K562 (cell line): ENCODE data around the gene IRF3. TPM values are rescaled to one million over a fixed set of nuclear protein-coding genes. Genes with fewer than 3 reads are reported as not detected.

Source experiments
- ARID1B ChIP-seq: fragments of 450-650 bp; IDR thresholded peaks from 2 replicates; pipeline ENCODE4 v1.6.1; 2016; ENCODE audit warnings: antibody characterized with exemption, mild to moderate bottlenecking, inconsistent platforms
- CHCHD3 ChIP-seq: fragments of 250-450 bp; sonication (Bioruptor Pico); IDR thresholded peaks from 2 replicates; pipeline ENCODE4 v2.1.2; 2022; ENCODE audit warnings: mild to moderate bottlenecking
- CREB5 ChIP-seq: fragments of 250-450 bp; sonication (Bioruptor Pico); IDR thresholded peaks from 2 replicates; pipeline ENCODE4 v1.5.0; 2020; ENCODE audit warnings: mild to moderate bottlenecking
- CXXC5 ChIP-seq: fragments of 250-450 bp; sonication (Bioruptor Pico); IDR thresholded peaks from 2 replicates; pipeline ENCODE4 v1.8.0; 2022; ENCODE audit warnings: inconsistent platforms, mild to moderate bottlenecking, moderate library complexity
- GATA2 ChIP-seq: sonication (generic); formaldehyde crosslinking; IDR thresholded peaks from 2 replicates; pipeline ENCODE4 v1.4.0; 2020; ENCODE audit warnings: mild to moderate bottlenecking, missing genetic modification reagents
- HSF4 ChIP-seq: fragments of 250-450 bp; sonication (Bioruptor Pico); IDR thresholded peaks from 2 replicates; pipeline ENCODE4 v2.1.2; 2022; ENCODE audit warnings: mild to moderate bottlenecking, moderate library complexity, borderline replicate concordance
- ID3 ChIP-seq, 2 experiments: fragments of 250-450 bp in 1 of 2; fragments of 450-650 bp in 1 of 2; sonication (Bioruptor Pico) in 1 of 2; IDR thresholded peaks; 2 replicates each; pipeline versions ENCODE4 v1.6.1 to v1.8.0; 2016 to 2021; ENCODE audit warnings: mild to moderate bottlenecking in 2 of 2, moderate library complexity in 2 of 2, missing compliant biosample characterization in 1 of 2, missing genetic modification characterization in 1 of 2
- IRF2 ChIP-seq: sonication (generic); formaldehyde crosslinking; IDR thresholded peaks from 2 replicates; pipeline ENCODE4 v1.8.1; 2022; ENCODE audit warnings: mild to moderate bottlenecking, missing genetic modification reagents
- KDM4B ChIP-seq, 2 experiments: fragments of 450-650 bp in 1 of 2; sonication (generic) in 1 of 2; IDR thresholded peaks; 2 replicates each; pipeline ENCODE4 v1.6.1; 2016 to 2017; ENCODE audit warnings: borderline replicate concordance in 2 of 2, antibody characterized with exemption in 1 of 2, low read depth in 1 of 2, mild to moderate bottlenecking in 1 of 2
- MAFF ChIP-seq: IDR thresholded peaks from 2 replicates; pipeline ENCODE4 v1.6.1; 2012; ENCODE audit warnings: low read length, improper control_type of control experiment
- MAFG ChIP-seq: fragments of 450-650 bp; conservative IDR thresholded peaks from 2 replicates; pipeline ENCODE4 v1.6.1; 2016; ENCODE audit warnings: missing genetic modification characterization, missing compliant biosample characterization
- MBD1 ChIP-seq: fragments of 250-450 bp; sonication (Bioruptor Pico); IDR thresholded peaks from 2 replicates; pipeline ENCODE4 v1.8.0; 2022; ENCODE audit warnings: inconsistent platforms
- MYNN ChIP-seq, 2 experiments: sonication (generic); formaldehyde crosslinking in 1 of 2; IDR thresholded peaks; 2 replicates each; pipeline versions ENCODE4 v1.5.0 to v1.6.1; 2016 to 2020; ENCODE audit warnings: antibody characterized with exemption in 1 of 2, missing genetic modification reagents in 1 of 2
- NFE2 ChIP-seq: IDR thresholded peaks from 2 replicates; pipeline ENCODE4 v1.6.1; 2014; ENCODE audit warnings: antibody characterized with exemption, low read depth
- POLR2H ChIP-seq: IDR thresholded peaks from 2 replicates; pipeline ENCODE4 v1.6.1; 2016; ENCODE audit warnings: missing genetic modification characterization, low read depth, mild to moderate bottlenecking, control low read depth, missing compliant biosample characterization, moderate library complexity
- POU5F1 ChIP-seq: fragments of 150-350 bp; IDR thresholded peaks from 2 replicates; pipeline ENCODE4 v1.6.1; 2014; ENCODE audit warnings: borderline replicate concordance, low read length, low read depth, mild to moderate bottlenecking; ENCODE audit not compliant: partially characterized antibody
- SLC30A9 ChIP-seq: fragments of 250-450 bp; sonication (Bioruptor Pico); IDR thresholded peaks from 2 replicates; pipeline ENCODE4 v1.8.0; 2022; ENCODE audit warnings: mild to moderate bottlenecking, moderate library complexity
- SP2 ChIP-seq: IDR thresholded peaks from 2 replicates; pipeline ENCODE4 v1.6.1; 2011; ENCODE audit warnings: mild to moderate bottlenecking, low read depth, low read length, moderate library complexity; ENCODE audit not compliant: poor library complexity, severe bottlenecking; ENCODE audit errors: extremely low read depth
- SPI1 ChIP-seq: IDR thresholded peaks from 2 replicates; pipeline ENCODE4 v1.6.1; 2011; ENCODE audit warnings: low read depth, low read length, control low read depth, borderline replicate concordance
- TAF7 ChIP-seq: fragments of 450-650 bp; IDR thresholded peaks from 2 replicates; pipeline ENCODE4 v1.6.1; 2016; ENCODE audit warnings: missing genetic modification characterization, missing compliant biosample characterization
- ZEB2 ChIP-seq: fragments of 450-650 bp; IDR thresholded peaks from 2 replicates; pipeline ENCODE4 v1.6.1; 2016
- ZFPM2 ChIP-seq: fragments of 250-450 bp; sonication (Bioruptor Pico); IDR thresholded peaks from 2 replicates; pipeline ENCODE4 v1.5.1; 2022; ENCODE audit warnings: mild to moderate bottlenecking
- ZNF3 ChIP-seq: fragments of 250-450 bp; sonication (Bioruptor Pico); IDR thresholded peaks from 2 replicates; pipeline ENCODE4 v1.5.0; 2021; ENCODE audit warnings: mild to moderate bottlenecking, moderate library complexity
- ZNF766 ChIP-seq: fragments of 200-800 bp; sonication (Bioruptor generic); conservative IDR thresholded peaks from 2 replicates; pipeline ENCODE4 v1.6.1; 2016; ENCODE audit warnings: missing genetic modification characterization, missing compliant biosample characterization
- polyA plus RNA-seq, 8 experiments: library from polyadenylated mRNA; depleted of rRNA in 4 of 8; stranded (reverse) in 5 of 8; unstranded in 3 of 8; fragments of >200 nt; fragmentation: Nextera tagmentation in 2 of 8; fragmentation: Illumina TruSeq in 1 of 8; extraction: Ambion mirVana in 2 of 8; extraction: Trizol in 1 of 8; gene quantifications; 2 replicates each; pipeline versions ENCODE4 v1.2.1 to v1.2.3, GENCODE V29; 2011 to 2014; ENCODE audit warnings: inconsistent platforms in 1 of 8, missing spikeins in 1 of 8
- total RNA-seq, 7 experiments: library from RNA; depleted of rRNA in 6 of 7; stranded (reverse); fragments of >200 nt in 6 of 7; fragmentation: Illumina TruSeq in 2 of 7; extraction: Trizol in 2 of 7; gene quantifications; 2 replicates each; pipeline versions ENCODE4 v1.2.1 to v1.2.3, GENCODE V29; 2011 to 2021; ENCODE audit warnings: low replicate concordance in 1 of 7

Gene IRF3
- total and polyA plus RNA-seq, 9 of the 15 experiments (the other 6 are each of a cell fraction or from before 2014, with no cell fraction given) = 7.5 to 145 (median 65.4) TPM

- TF ChIP-seq KDM4B (IDR thresholded peaks at IDR 0.05; ENCODE audit: borderline replicate concordance in 2 of 2, low read depth in 1 of 2) = no peak
- no peak for TF ChIP-seq MBD1 (CRISPR knock-in tag)
- TF ChIP-seq CXXC5 (CRISPR knock-in tag) = peak; percentile 63
- TF ChIP-seq ZFPM2 (CRISPR knock-in tag) = no peak
- no peak for TF ChIP-seq SLC30A9
- TF ChIP-seq CHCHD3 = no peak
- TF ChIP-seq ZEB2 = no peak
- no peak for TF ChIP-seq MAFF
- no peak for TF ChIP-seq GATA2 (CRISPR knock-in tag)
- no peak for TF ChIP-seq HSF4
- TF ChIP-seq NFE2 = 0 out of 2 replicates have a peak, but pooled peaks have one; percentile 42
- no peak for TF ChIP-seq ID3 (CRISPR knock-in tag; IDR thresholded peaks at IDR 0.05)
- TF ChIP-seq ID3 (tag; IDR thresholded peaks at IDR 0.05) = no peak
- TF ChIP-seq SPI1 = no peak
- no peak for TF ChIP-seq IRF2 (CRISPR knock-in tag)
- TF ChIP-seq MAFG (tag) = peak; percentile 69
- peak; percentile 56; the same call in 1 of the 2 replicates for TF ChIP-seq ARID1B
- TF ChIP-seq ZNF3 (CRISPR knock-in tag) = no peak
- no peak for TF ChIP-seq TAF7 (tag)
- TF ChIP-seq MYNN (IDR thresholded peaks at IDR 0.05) = no peak
- TF ChIP-seq MYNN (CRISPR knock-in tag; IDR thresholded peaks at IDR 0.05) = no peak
- no peak for TF ChIP-seq POLR2H (tag)
- no peak for TF ChIP-seq SP2
- no peak for TF ChIP-seq ZNF766
- no peak for TF ChIP-seq POU5F1
- TF ChIP-seq CREB5 = no peak
Measured at GRCh38 chr19:49712397-49712859, 46.8 kb upstream of the IRF3 start (continued).
